ENCODE data around the gene CSNK2B. TPM values are rescaled to one million over a fixed set of nuclear protein-coding genes. Genes with fewer than 3 reads are reported as not detected.

CSNK2B gene
- total and polyA plus RNA-seq, 9 of the 15 experiments (the other 6 are each of a cell fraction or from before 2014, with no cell fraction given) = 120 to 1,126 (median 529) TPM

DNA sequence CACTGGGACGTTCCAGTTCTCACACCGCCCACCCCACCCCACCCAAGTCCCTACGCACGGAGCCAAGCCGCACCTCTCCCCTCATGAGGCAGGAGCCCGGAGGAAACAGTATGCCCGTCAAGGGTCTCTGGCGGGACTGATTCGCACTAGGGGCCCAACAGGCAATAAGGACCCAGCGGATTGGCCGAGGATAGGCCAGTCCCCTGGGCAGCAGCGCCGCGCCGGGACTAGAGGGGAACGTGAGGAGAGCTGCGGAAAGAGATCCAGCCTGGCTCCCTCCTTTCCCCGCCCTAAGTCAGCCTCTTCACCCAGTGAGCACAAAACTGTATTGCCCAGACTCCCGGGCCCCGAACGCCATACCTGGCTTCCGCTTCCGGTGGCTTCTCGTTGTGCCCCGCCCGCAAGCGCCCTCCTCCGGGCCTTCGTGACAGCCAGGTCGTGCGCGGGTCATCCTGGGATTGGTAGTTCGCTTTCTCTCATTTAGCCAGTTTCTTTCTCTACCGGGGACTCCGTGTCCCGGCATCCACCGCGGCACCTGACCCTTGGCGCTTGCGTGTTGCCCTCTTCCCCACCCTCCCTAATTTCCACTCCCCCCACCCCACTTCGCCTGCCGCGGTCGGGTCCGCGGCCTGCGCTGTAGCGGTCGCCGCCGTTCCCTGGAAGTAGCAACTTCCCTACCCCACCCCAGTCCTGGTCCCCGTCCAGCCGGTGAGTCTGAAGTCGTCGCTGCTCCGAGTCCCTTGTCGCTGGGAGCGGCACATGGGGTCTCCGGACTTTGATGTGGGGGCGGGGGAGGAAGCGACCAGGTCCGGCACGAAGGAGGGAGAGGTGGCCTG, at the start of gene CSNK2B (continued):
- TF ChIP-seq, protein P1, sequence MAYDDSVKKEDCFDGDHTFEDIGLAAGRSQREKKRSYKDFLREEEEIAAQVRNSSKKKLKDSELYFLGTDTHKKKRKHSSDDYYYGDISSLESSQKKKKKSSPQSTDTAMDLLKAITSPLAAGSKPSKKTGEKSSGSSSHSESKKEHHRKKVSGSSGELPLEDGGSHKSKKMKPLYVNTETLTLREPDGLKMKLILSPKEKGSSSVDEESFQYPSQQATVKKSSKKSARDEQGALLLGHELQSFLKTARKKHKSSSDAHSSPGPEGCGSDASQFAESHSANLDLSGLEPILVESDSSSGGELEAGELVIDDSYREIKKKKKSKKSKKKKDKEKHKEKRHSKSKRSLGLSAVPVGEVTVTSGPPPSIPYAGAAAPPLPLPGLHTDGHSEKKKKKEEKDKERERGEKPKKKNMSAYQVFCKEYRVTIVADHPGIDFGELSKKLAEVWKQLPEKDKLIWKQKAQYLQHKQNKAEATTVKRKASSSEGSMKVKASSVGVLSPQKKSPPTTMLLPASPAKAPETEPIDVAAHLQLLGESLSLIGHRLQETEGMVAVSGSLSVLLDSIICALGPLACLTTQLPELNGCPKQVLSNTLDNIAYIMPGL (CRISPR knock-in tag; IDR thresholded peaks at IDR 0.05) = peak; percentile 79; the same call in 1 of the 2 replicates
- TF ChIP-seq, protein P2, sequence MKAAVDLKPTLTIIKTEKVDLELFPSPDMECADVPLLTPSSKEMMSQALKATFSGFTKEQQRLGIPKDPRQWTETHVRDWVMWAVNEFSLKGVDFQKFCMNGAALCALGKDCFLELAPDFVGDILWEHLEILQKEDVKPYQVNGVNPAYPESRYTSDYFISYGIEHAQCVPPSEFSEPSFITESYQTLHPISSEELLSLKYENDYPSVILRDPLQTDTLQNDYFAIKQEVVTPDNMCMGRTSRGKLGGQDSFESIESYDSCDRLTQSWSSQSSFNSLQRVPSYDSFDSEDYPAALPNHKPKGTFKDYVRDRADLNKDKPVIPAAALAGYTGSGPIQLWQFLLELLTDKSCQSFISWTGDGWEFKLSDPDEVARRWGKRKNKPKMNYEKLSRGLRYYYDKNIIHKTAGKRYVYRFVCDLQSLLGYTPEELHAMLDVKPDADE (conservative IDR thresholded peaks at IDR 0.05; ENCODE audit: control insufficient read depth, low read depth, low read length) = peak; percentile 98
- no peak for TF ChIP-seq NFXL1 (CRISPR knock-in tag; IDR thresholded peaks at IDR 0.05)
- TF ChIP-seq MYBL2 (IDR thresholded peaks at IDR 0.05; ENCODE audit: low read depth) = no peak
- TF ChIP-seq MYBL2 (CRISPR knock-in tag; IDR thresholded peaks at IDR 0.05; ENCODE audit: borderline replicate concordance) = no peak
- peak; percentile 51; the same call in 1 of the 2 replicates for TF ChIP-seq JUN (IDR thresholded peaks at IDR 0.05; ENCODE audit: borderline replicate concordance, low read depth, low read length)
- no peak for TF ChIP-seq JUN (CRISPR knock-in tag; IDR thresholded peaks at IDR 0.05; ENCODE audit: borderline replicate concordance)
- TF ChIP-seq TAF15 (IDR thresholded peaks at IDR 0.05; ENCODE audit: low read depth, low read length) = peak; percentile 85; the same call in 1 of the 2 replicates
- TF ChIP-seq HNRNPL (IDR thresholded peaks at IDR 0.05; ENCODE audit: low read depth, low read length) = no peak
- TF ChIP-seq, protein P3, sequence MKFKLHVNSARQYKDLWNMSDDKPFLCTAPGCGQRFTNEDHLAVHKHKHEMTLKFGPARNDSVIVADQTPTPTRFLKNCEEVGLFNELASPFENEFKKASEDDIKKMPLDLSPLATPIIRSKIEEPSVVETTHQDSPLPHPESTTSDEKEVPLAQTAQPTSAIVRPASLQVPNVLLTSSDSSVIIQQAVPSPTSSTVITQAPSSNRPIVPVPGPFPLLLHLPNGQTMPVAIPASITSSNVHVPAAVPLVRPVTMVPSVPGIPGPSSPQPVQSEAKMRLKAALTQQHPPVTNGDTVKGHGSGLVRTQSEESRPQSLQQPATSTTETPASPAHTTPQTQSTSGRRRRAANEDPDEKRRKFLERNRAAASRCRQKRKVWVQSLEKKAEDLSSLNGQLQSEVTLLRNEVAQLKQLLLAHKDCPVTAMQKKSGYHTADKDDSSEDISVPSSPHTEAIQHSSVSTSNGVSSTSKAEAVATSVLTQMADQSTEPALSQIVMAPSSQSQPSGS (CRISPR knock-in tag; IDR thresholded peaks at IDR 0.05) = no peak
- peak; percentile 94 for TF ChIP-seq CHCHD3 (CRISPR knock-in tag; IDR thresholded peaks at IDR 0.05)
- peak; percentile 79; the same call in 1 of the 2 replicates for TF ChIP-seq TARDBP (IDR thresholded peaks at IDR 0.05)
- TF ChIP-seq, protein P4, sequence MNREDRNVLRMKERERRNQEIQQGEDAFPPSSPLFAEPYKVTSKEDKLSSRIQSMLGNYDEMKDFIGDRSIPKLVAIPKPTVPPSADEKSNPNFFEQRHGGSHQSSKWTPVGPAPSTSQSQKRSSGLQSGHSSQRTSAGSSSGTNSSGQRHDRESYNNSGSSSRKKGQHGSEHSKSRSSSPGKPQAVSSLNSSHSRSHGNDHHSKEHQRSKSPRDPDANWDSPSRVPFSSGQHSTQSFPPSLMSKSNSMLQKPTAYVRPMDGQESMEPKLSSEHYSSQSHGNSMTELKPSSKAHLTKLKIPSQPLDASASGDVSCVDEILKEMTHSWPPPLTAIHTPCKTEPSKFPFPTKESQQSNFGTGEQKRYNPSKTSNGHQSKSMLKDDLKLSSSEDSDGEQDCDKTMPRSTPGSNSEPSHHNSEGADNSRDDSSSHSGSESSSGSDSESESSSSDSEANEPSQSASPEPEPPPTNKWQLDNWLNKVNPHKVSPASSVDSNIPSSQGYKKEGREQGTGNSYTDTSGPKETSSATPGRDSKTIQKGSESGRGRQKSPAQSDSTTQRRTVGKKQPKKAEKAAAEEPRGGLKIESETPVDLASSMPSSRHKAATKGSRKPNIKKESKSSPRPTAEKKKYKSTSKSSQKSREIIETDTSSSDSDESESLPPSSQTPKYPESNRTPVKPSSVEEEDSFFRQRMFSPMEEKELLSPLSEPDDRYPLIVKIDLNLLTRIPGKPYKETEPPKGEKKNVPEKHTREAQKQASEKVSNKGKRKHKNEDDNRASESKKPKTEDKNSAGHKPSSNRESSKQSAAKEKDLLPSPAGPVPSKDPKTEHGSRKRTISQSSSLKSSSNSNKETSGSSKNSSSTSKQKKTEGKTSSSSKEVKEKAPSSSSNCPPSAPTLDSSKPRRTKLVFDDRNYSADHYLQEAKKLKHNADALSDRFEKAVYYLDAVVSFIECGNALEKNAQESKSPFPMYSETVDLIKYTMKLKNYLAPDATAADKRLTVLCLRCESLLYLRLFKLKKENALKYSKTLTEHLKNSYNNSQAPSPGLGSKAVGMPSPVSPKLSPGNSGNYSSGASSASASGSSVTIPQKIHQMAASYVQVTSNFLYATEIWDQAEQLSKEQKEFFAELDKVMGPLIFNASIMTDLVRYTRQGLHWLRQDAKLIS (CRISPR knock-in tag; IDR thresholded peaks at IDR 0.05) = peak; percentile 95
- no peak for TF ChIP-seq ZNF507 (tag; conservative IDR thresholded peaks at IDR 0.05)
- TF ChIP-seq BDP1 (IDR thresholded peaks at IDR 0.05; ENCODE audit: insufficient read depth, insufficient read length) = no peak
- TF ChIP-seq, protein P5, sequence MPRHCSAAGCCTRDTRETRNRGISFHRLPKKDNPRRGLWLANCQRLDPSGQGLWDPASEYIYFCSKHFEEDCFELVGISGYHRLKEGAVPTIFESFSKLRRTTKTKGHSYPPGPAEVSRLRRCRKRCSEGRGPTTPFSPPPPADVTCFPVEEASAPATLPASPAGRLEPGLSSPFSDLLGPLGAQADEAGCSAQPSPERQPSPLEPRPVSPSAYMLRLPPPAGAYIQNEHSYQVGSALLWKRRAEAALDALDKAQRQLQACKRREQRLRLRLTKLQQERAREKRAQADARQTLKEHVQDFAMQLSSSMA (CRISPR knock-in tag; IDR thresholded peaks at IDR 0.05) = no peak
- TF ChIP-seq, protein P6, sequence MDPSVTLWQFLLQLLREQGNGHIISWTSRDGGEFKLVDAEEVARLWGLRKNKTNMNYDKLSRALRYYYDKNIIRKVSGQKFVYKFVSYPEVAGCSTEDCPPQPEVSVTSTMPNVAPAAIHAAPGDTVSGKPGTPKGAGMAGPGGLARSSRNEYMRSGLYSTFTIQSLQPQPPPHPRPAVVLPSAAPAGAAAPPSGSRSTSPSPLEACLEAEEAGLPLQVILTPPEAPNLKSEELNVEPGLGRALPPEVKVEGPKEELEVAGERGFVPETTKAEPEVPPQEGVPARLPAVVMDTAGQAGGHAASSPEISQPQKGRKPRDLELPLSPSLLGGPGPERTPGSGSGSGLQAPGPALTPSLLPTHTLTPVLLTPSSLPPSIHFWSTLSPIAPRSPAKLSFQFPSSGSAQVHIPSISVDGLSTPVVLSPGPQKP (CRISPR knock-in tag; IDR thresholded peaks at IDR 0.05) = no peak
